Measurements from ENCODE around the gene SPATA31A6. TPM values are rescaled to one million over a fixed set of nuclear protein-coding genes. Genes with fewer than 3 reads are reported as not detected.
"Not testable (repeated sequence)": the region's sequence is repeated elsewhere in the genome, so short reads cannot be mapped to it uniquely, and the experiment has no call there.

The SPATA31A6 gene
- total RNA-seq = not detected

- H3K4me1 Mint-ChIP-seq (ENCODE audit: low read depth); H3K36me3 Mint-ChIP-seq (ENCODE audit: low read depth); DNase-seq; H3K27ac Mint-ChIP-seq; H3K27me3 Mint-ChIP-seq (ENCODE audit: low read depth); POLR2A ChIA-PET; H3K4me3 Mint-ChIP-seq; ATAC-seq; CTCF ChIA-PET; H3K9me3 Mint-ChIP-seq (ENCODE audit: insufficient read depth): not testable (repeated sequence)
Measured at GRCh38 chr9:42183359-42183758, at the start of gene SPATA31A6. Gene SPATA31A6 (plus strand): TSS chr9:42183659. CDS start chr9:42183688, 29 bp downstream.

- H3K4me1 Mint-ChIP-seq (ENCODE audit: low read depth); POLR2A ChIA-PET; ATAC-seq; H3K9me3 Mint-ChIP-seq (ENCODE audit: insufficient read depth); H3K27ac Mint-ChIP-seq; CTCF ChIA-PET; DNase-seq; H3K4me3 Mint-ChIP-seq; H3K27me3 Mint-ChIP-seq (ENCODE audit: low read depth); H3K36me3 Mint-ChIP-seq (ENCODE audit: low read depth): not testable (repeated sequence)
Measured at GRCh38 chr9:42160299-42160698, 23.2 kb upstream of the SPATA31A6 start.

GRCh38 chr9:42219861-42220260 is 36.4 kb downstream of the SPATA31A6 start:
- CTCF ChIA-PET; H3K27ac Mint-ChIP-seq; H3K4me3 Mint-ChIP-seq; ATAC-seq; POLR2A ChIA-PET; H3K9me3 Mint-ChIP-seq (ENCODE audit: insufficient read depth); H3K27me3 Mint-ChIP-seq (ENCODE audit: low read depth); H3K4me1 Mint-ChIP-seq (ENCODE audit: low read depth); H3K36me3 Mint-ChIP-seq (ENCODE audit: low read depth); DNase-seq: not testable (repeated sequence)

GRCh38 chr9:42223230-42223629 is 39.8 kb downstream of the SPATA31A6 start:
- CTCF ChIA-PET, DNase-seq, POLR2A ChIA-PET: not testable (repeated sequence)

GRCh38 chr9:42233031-42233430 is 49.6 kb downstream of the SPATA31A6 start:
- ATAC-seq; DNase-seq; H3K27me3 Mint-ChIP-seq (ENCODE audit: low read depth); H3K4me1 Mint-ChIP-seq (ENCODE audit: low read depth); H3K9me3 Mint-ChIP-seq (ENCODE audit: insufficient read depth); H3K27ac Mint-ChIP-seq; H3K4me3 Mint-ChIP-seq; CTCF ChIA-PET; POLR2A ChIA-PET; H3K36me3 Mint-ChIP-seq (ENCODE audit: low read depth): not testable (repeated sequence)

More at GRCh38 chr9:42223230-42223629, 39.8 kb downstream of the SPATA31A6 start:
- H3K4me3 Mint-ChIP-seq; H3K4me1 Mint-ChIP-seq (ENCODE audit: low read depth); H3K27ac Mint-ChIP-seq; H3K27me3 Mint-ChIP-seq (ENCODE audit: low read depth); H3K9me3 Mint-ChIP-seq (ENCODE audit: insufficient read depth); H3K36me3 Mint-ChIP-seq (ENCODE audit: low read depth); ATAC-seq: not testable (repeated sequence)

- H3K4me3 Mint-ChIP-seq; H3K9me3 Mint-ChIP-seq (ENCODE audit: insufficient read depth); DNase-seq; ATAC-seq; H3K27ac Mint-ChIP-seq; H3K4me1 Mint-ChIP-seq (ENCODE audit: low read depth); H3K27me3 Mint-ChIP-seq (ENCODE audit: low read depth); H3K36me3 Mint-ChIP-seq (ENCODE audit: low read depth); CTCF ChIA-PET; POLR2A ChIA-PET: not testable (repeated sequence)
Measured at GRCh38 chr9:42234610-42235009, 51.2 kb downstream of the SPATA31A6 start.

GRCh38 chr9:42235352-42235991 is 52.0 kb downstream of the SPATA31A6 start:
- H3K4me1 Mint-ChIP-seq (ENCODE audit: low read depth); POLR2A ChIA-PET; H3K27me3 Mint-ChIP-seq (ENCODE audit: low read depth); H3K36me3 Mint-ChIP-seq (ENCODE audit: low read depth); H3K9me3 Mint-ChIP-seq (ENCODE audit: insufficient read depth); DNase-seq; CTCF ChIA-PET; H3K27ac Mint-ChIP-seq; ATAC-seq; H3K4me3 Mint-ChIP-seq: not testable (repeated sequence)

GRCh38 chr9:42236097-42236496 is 52.6 kb downstream of the SPATA31A6 start:
- ATAC-seq; CTCF ChIA-PET; DNase-seq; H3K27ac Mint-ChIP-seq; H3K9me3 Mint-ChIP-seq (ENCODE audit: insufficient read depth); H3K36me3 Mint-ChIP-seq (ENCODE audit: low read depth); H3K4me3 Mint-ChIP-seq; H3K27me3 Mint-ChIP-seq (ENCODE audit: low read depth); H3K4me1 Mint-ChIP-seq (ENCODE audit: low read depth); POLR2A ChIA-PET: not testable (repeated sequence)

- H3K27me3 Mint-ChIP-seq (ENCODE audit: low read depth); H3K9me3 Mint-ChIP-seq (ENCODE audit: insufficient read depth); POLR2A ChIA-PET; H3K27ac Mint-ChIP-seq; ATAC-seq; H3K36me3 Mint-ChIP-seq (ENCODE audit: low read depth); CTCF ChIA-PET; H3K4me3 Mint-ChIP-seq; H3K4me1 Mint-ChIP-seq (ENCODE audit: low read depth); DNase-seq: not testable (repeated sequence)
Measured at GRCh38 chr9:42237381-42237780, 53.9 kb downstream of the SPATA31A6 start.

- H3K36me3 Mint-ChIP-seq (ENCODE audit: low read depth); H3K4me1 Mint-ChIP-seq (ENCODE audit: low read depth); H3K27me3 Mint-ChIP-seq (ENCODE audit: low read depth); H3K4me3 Mint-ChIP-seq; ATAC-seq; H3K27ac Mint-ChIP-seq; H3K9me3 Mint-ChIP-seq (ENCODE audit: insufficient read depth); DNase-seq; CTCF ChIA-PET; POLR2A ChIA-PET: not testable (repeated sequence)
Measured at GRCh38 chr9:42238862-42239261, 55.4 kb downstream of the SPATA31A6 start.

Other genes with a start within 250 kb of the SPATA31A6 start
- gene CNTNAP3B, start 54.2 kb upstream of the SPATA31A6 start, total RNA-seq = not detected

Data from activated CD8-positive, alpha-beta T cell treated with anti-CD3 and anti-CD28 coated beads, Interleukin-2, amount 10 ng/mL, durations not matched to agents 7 days and 5 days (primary cell).